Effector memory CD4-positive, alpha-beta T cell (primary cell): ENCODE results near the gene AP4S1.
"Not testable (repeated sequence)": the region's sequence is repeated elsewhere in the genome, so short reads cannot be mapped to it uniquely, and the experiment has no call there.

ENCODE experiments used
- DNase-seq, 3 donors: peaks; one replicate each; pipeline ENCODE4 v3.0.0-alpha.2; 2020
- H3K27ac ChIP-seq: 2 replicates; pipeline ENCODE4 v1.7.0; 2013; ENCODE audit warnings: mild to moderate bottlenecking, low read length, moderate library complexity; ENCODE audit not compliant: insufficient read depth, poor library complexity, severe bottlenecking
- H3K27me3 ChIP-seq: replicated peaks from 2 replicates; pipeline ENCODE4 v1.7.0; 2013; ENCODE audit warnings: mild to moderate bottlenecking, low read length; ENCODE audit not compliant: insufficient read depth, control insufficient read depth, poor library complexity, severe bottlenecking
- H3K36me3 ChIP-seq: 2 replicates; pipeline ENCODE4 v1.7.0; 2013; ENCODE audit warnings: mild to moderate bottlenecking, low read length, moderate library complexity; ENCODE audit not compliant: control insufficient read depth, insufficient read depth
- H3K4me1 ChIP-seq: 2 replicates; pipeline ENCODE4 v1.7.0; 2013; ENCODE audit warnings: low read length, mild to moderate bottlenecking; ENCODE audit not compliant: control insufficient read depth, insufficient read depth, poor library complexity, severe bottlenecking
- H3K4me3 ChIP-seq: 2 replicates; pipeline ENCODE4 v1.7.0; 2013; ENCODE audit warnings: low read length, low read depth, mild to moderate bottlenecking; ENCODE audit not compliant: insufficient read depth, poor library complexity, severe bottlenecking
- H3K9me3 ChIP-seq: 2 replicates; pipeline ENCODE4 v1.7.0; 2013; ENCODE audit warnings: mild to moderate bottlenecking, low read length, moderate library complexity; ENCODE audit not compliant: control insufficient read depth

The AP4S1 gene

GRCh38 chr14:31080484-31080883 lies 55.0 kb downstream of the AP4S1 start:
- no peaks in the 10 kb centered on the region for H3K27me3 ChIP-seq
- H3K9me3 ChIP-seq = no peaks in the 10 kb centered on the region
- no peak overlapping the region for H3K27ac ChIP-seq
- no peak for DNase-seq
- H3K4me3 ChIP-seq = no peak overlapping the region
- no peaks in the 10 kb centered on the region for H3K4me1 ChIP-seq
- H3K36me3 ChIP-seq = peaks cover 3% of the 10 kb centered on the region

DNA sequence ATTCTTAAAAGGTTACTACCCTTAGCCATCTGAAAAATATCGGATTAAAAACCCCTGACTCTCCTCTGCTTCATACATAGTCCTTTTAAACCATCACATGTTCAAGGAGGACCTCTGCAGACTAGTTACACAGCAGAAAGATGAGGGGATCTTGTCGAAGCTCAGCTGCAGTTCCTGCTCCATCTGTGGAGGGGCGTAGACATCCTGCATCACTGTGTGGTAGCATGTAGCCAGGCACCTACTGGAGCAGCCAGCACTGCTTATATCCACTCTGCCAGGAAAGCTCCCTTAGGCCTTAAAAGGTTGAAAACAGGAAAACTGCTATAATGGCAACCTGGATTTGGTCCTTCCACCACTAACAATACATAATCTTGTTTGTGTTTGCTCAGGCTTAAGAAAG lies 58.3 kb downstream of the AP4S1 start:
- H3K36me3 ChIP-seq = peaks cover 2% of the 10 kb centered on the region
- H3K9me3 ChIP-seq = no peaks in the 10 kb centered on the region
- no peak overlapping the region for H3K27ac ChIP-seq
- DNase-seq = no peak
- no peaks in the 10 kb centered on the region for H3K27me3 ChIP-seq
- no peaks in the 10 kb centered on the region for H3K4me1 ChIP-seq
- no peak overlapping the region for H3K4me3 ChIP-seq

GRCh38 chr14:31084385-31084784 lies 58.9 kb downstream of the AP4S1 start:
- peaks cover 2% of the 10 kb centered on the region for H3K36me3 ChIP-seq
- H3K4me1 ChIP-seq = no peaks in the 10 kb centered on the region
- no peak overlapping the region for H3K4me3 ChIP-seq
- DNase-seq = no peak
- no peaks in the 10 kb centered on the region for H3K9me3 ChIP-seq
- no peak overlapping the region for H3K27ac ChIP-seq
- H3K27me3 ChIP-seq = no peaks in the 10 kb centered on the region

GRCh38 chr14:31085027-31085426 lies 59.6 kb downstream of the AP4S1 start:
- Histone ChIP-seq H3K27me3 (no peaks in the 10 kb centered on the region), H3K4me3 (no peak overlapping the region), H3K36me3 (peaks cover 2% of the 10 kb centered on the region), H3K9me3 (no peaks in the 10 kb centered on the region), H3K4me1 (no peaks in the 10 kb centered on the region), H3K27ac (no peak overlapping the region)
- no peak for DNase-seq

DNA sequence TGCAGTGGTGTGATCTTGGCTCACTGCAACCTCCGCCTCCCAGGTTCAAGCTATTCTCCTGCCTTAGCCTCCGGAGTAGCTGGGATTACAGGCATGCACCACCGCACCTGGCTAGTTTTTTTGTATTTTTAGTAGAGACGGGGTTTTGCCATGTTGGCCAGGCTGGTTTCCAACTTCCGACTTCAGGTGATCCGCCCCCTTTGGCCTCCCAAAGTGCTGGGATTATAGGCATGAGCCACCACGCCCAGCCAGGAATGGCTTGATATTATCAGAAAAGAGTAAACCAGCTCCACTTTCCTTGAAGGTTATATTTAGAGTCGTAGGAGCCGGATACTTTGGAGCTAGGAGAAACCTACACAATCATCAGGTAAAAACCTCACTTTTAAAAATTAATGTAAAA lies 61.0 kb downstream of the AP4S1 start:
- H3K36me3 ChIP-seq, DNase-seq, H3K9me3 ChIP-seq, H3K4me3 ChIP-seq, H3K27ac ChIP-seq, H3K4me1 ChIP-seq, H3K27me3 ChIP-seq: not testable (repeated sequence)

- no peak overlapping the region for H3K27ac ChIP-seq
- no peak for DNase-seq
These were observed 65.7 kb downstream of the AP4S1 start for GRCh38 chr14:31090883-31091764.

GRCh38 chr14:31092160-31092708 lies 66.8 kb downstream of the AP4S1 start:
- Histone ChIP-seq H3K4me3 (no peak overlapping the region), H3K27me3 (no peaks in the 10 kb centered on the region), H3K9me3 (no peaks in the 10 kb centered on the region), H3K36me3 (no peaks in the 10 kb centered on the region), H3K27ac (no peak overlapping the region), H3K4me1 (no peaks in the 10 kb centered on the region)
- DNase-seq = no peak

More at GRCh38 chr14:31090883-31091764, 65.7 kb downstream of the AP4S1 start:
- Histone ChIP-seq H3K9me3 (no peaks in the 10 kb centered on the region), H3K36me3 (no peaks in the 10 kb centered on the region), H3K4me1 (no peaks in the 10 kb centered on the region), H3K27me3 (no peaks in the 10 kb centered on the region), H3K4me3 (no peak overlapping the region)

GRCh38 chr14:31093884-31094839 lies 68.7 kb downstream of the AP4S1 start:
- not testable (repeated sequence) for H3K27me3 ChIP-seq, H3K4me3 ChIP-seq, H3K36me3 ChIP-seq, DNase-seq, H3K9me3 ChIP-seq, H3K4me1 ChIP-seq, H3K27ac ChIP-seq

DNA sequence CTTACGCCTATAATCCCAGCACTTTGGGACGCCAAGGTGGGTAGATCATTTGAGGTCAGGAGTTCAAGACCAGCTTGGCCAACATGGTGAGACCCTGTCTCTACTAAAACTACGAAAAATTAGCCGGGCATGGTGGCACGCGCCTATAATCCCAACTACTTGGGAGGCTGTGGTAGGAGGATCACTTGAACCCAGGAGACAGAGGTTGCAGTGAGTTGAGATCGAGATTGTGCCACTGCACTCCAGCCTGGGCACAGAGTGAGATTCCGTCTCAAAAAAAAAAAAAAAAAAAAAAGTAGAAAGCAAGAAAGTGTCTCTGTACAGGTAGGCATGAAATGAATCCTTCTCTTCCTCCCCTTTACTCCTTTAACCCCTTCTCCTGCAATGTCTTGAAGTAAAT lies 70.4 kb downstream of the AP4S1 start:
- H3K9me3 ChIP-seq, H3K27me3 ChIP-seq, H3K27ac ChIP-seq, DNase-seq, H3K4me1 ChIP-seq, H3K4me3 ChIP-seq: not testable (repeated sequence)
- H3K36me3 ChIP-seq = peaks cover 19% of the 10 kb centered on the region
